ENCODE measurements around the gene GSTA4.
A peak's percentile ranks its signal among the peaks of the same experiment; 100 is the strongest.

Gene GSTA4

GRCh38 chr6:52995089-52995912 lies at the start of gene GSTA4:
Gene GSTA4, minus strand, starts transcription at chr6:52995284. Its CDS starts 1,041 bp downstream, at chr6:52994243.
- DNase-seq (ENCODE audit: low read depth, low spot score), result peak; percentile 62

- DNase-seq (ENCODE audit: low read depth, low spot score), result no peak
These were observed 49.5 kb upstream of the GSTA4 start for GRCh38 chr6:53044572-53044971.

- DNase-seq (ENCODE audit: low read depth, low spot score), result no peak
These were observed 49.0 kb upstream of the GSTA4 start for GRCh38 chr6:53044071-53044470.

GRCh38 chr6:53043581-53043980 lies 48.5 kb upstream of the GSTA4 start:
- no peak for DNase-seq (ENCODE audit: low read depth, low spot score)

GRCh38 chr6:53042112-53042511 lies 47.0 kb upstream of the GSTA4 start:
- no peak for DNase-seq (ENCODE audit: low read depth, low spot score)

GRCh38 chr6:53041356-53041755 lies 46.3 kb upstream of the GSTA4 start:
- no peak for DNase-seq (ENCODE audit: low read depth, low spot score)

GRCh38 chr6:53038596-53038995 lies 43.5 kb upstream of the GSTA4 start:
- DNase-seq (ENCODE audit: low read depth, low spot score), result no peak

- no peak for DNase-seq (ENCODE audit: low read depth, low spot score)
These were observed 43.1 kb upstream of the GSTA4 start for GRCh38 chr6:53038141-53038540.

- no peak for DNase-seq (ENCODE audit: low read depth, low spot score)
These were observed 40.6 kb upstream of the GSTA4 start for GRCh38 chr6:53035549-53036213.

GRCh38 chr6:53033764-53034163 lies 38.7 kb upstream of the GSTA4 start:
- DNase-seq (ENCODE audit: low read depth, low spot score), result no peak

- no peak for DNase-seq (ENCODE audit: low read depth, low spot score)
These were observed 37.8 kb upstream of the GSTA4 start for GRCh38 chr6:53032849-53033248.

GRCh38 chr6:53031281-53031680 lies 36.2 kb upstream of the GSTA4 start:
- DNase-seq (ENCODE audit: low read depth, low spot score), result no peak

- no peak for DNase-seq (ENCODE audit: low read depth, low spot score)
These were observed 34.7 kb upstream of the GSTA4 start for GRCh38 chr6:53029761-53030160.

- no peak for DNase-seq (ENCODE audit: low read depth, low spot score)
These were observed 34.2 kb upstream of the GSTA4 start for GRCh38 chr6:53029257-53029656.

GRCh38 chr6:53028467-53028866 lies 33.4 kb upstream of the GSTA4 start:
- no peak for DNase-seq (ENCODE audit: low read depth, low spot score)

GRCh38 chr6:53027131-53027718 lies 32.1 kb upstream of the GSTA4 start:
- no peak for DNase-seq (ENCODE audit: low read depth, low spot score)

- no peak for DNase-seq (ENCODE audit: low read depth, low spot score)
These were observed 31.4 kb upstream of the GSTA4 start for GRCh38 chr6:53026526-53026925.

GRCh38 chr6:53023323-53023722 lies 28.2 kb upstream of the GSTA4 start:
- DNase-seq (ENCODE audit: low read depth, low spot score), result no peak

- no peak for DNase-seq (ENCODE audit: low read depth, low spot score)
These were observed 25.1 kb upstream of the GSTA4 start for GRCh38 chr6:53020005-53020744.

- DNase-seq (ENCODE audit: low read depth, low spot score), result no peak
These were observed 23.4 kb upstream of the GSTA4 start for GRCh38 chr6:53018446-53018845.

- no peak for DNase-seq (ENCODE audit: low read depth, low spot score)
These were observed 20.4 kb upstream of the GSTA4 start for GRCh38 chr6:53015486-53015885.

- DNase-seq (ENCODE audit: low read depth, low spot score), result no peak
These were observed 19.7 kb upstream of the GSTA4 start for GRCh38 chr6:53014744-53015143.

All from activated naive CD8-positive, alpha-beta T cell treated with anti-CD3 and anti-CD28 coated beads, Interleukin-2, amount 50 U/mL, for 16 hours (primary cell).